HG03135 (cell line): ENCODE results near the gene TYRP1.
"Not testable (repeated sequence)": the region's sequence is repeated elsewhere in the genome, so short reads cannot be mapped to it uniquely, and the experiment has no call there.

ENCODE experiments used
- ATAC-seq: cut with Tn5 transposase; IDR thresholded peaks from one replicate; pipeline ENCODE4 v1.9.1; 2021; ENCODE audit warnings: mild to moderate bottlenecking, moderate library complexity; ENCODE audit not compliant: unreplicated experiment

The TYRP1 gene

DNA sequence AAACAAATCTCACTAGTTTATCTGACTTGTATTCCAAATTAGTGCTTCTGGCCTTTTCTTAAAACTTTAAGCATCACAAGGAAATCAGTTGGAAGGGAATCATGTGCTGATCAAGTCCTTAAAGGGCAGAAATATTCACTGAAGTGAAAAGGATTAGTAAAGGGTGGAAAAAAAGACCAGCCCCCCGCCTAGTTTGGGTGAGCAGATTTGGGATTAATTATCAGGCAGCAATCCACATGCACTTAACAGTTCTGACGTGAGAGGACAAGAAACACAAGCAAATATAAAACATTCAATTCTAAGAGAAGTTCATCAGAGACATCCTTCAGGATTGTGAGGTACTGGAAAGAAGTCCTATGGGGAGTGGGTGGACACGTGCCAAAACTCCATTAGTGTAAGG is at the start of gene TYRP1:
TSS of gene TYRP1 (plus strand) at position 245 of the 400 bp plus-strand sequence. CDS start 612 bp downstream, outside the sequence.
- ATAC-seq = no peak

GRCh38 chr9:12643686-12644085 is 49.5 kb upstream of the TYRP1 start:
- no peak for ATAC-seq

- no peak for ATAC-seq
Measured at GRCh38 chr9:12648925-12649324, 44.3 kb upstream of the TYRP1 start.

- ATAC-seq = no peak
Measured at GRCh38 chr9:12651125-12651524, 42.1 kb upstream of the TYRP1 start.

GRCh38 chr9:12652973-12653372 is 40.2 kb upstream of the TYRP1 start:
- ATAC-seq = no peak

- ATAC-seq = no peak
Measured at GRCh38 chr9:12656803-12657202, 36.4 kb upstream of the TYRP1 start.

DNA sequence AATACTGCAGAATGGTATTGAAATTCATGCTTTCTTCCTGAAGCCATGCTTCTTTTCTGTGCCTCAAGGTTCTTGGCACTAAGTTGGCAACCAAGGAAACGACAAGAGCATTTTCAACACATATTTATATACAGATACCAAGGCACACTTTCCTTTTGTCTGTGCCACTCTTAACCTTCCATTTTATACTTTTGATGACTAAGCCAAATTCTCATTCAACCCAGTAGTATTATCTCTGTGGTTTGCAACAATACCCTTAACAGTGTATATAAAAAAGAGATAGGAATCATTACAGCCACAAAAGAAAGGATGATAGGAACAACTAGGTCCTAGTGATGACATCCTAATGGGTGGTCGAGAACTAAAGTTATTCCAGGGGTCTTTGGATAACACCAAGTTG is 36.0 kb upstream of the TYRP1 start:
- ATAC-seq = no peak

DNA sequence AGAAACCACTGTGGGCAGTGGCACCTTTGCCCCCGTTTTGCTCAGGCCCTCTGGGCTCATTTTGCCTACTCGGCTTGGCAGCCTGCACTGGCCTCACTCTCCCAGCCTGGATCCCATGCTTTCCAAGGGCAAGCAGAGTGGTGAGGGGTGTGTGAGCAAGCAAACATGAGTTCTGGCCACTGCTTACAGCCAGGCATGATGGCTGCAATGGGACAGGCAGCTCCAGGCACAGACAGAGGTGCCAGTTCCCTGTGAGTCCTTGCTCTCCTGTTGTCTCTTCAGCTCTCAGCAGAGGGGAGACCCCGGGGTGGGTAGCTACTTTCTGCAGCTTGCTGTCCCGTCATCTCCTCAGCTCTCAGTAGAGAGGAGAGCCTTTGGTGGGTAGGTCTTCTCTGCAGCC is 35.2 kb upstream of the TYRP1 start:
- ATAC-seq = no peak

GRCh38 chr9:12658531-12659209 is 34.5 kb upstream of the TYRP1 start:
- ATAC-seq = no peak

GRCh38 chr9:12659220-12659619 is 34.0 kb upstream of the TYRP1 start:
- no peak for ATAC-seq

DNA sequence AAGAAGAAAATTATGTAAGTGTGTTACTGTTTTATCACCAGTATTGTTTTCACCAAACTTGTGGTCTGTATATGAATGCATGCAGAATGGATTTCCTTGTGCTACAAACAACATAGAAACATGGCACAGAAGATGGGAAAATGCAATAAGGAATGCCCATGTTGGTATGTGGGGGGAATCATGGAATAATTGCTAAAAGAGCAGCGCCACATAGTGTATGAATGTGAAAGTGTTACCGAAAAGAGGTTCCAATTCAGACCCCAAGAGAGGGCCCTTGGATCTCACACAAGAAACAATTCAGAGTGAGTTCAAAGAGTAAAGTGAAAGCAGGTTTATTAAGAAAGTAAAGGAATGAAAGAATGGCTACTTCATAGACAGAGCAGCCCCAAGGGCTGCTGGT is 26.4 kb upstream of the TYRP1 start:
- ATAC-seq = no peak

DNA sequence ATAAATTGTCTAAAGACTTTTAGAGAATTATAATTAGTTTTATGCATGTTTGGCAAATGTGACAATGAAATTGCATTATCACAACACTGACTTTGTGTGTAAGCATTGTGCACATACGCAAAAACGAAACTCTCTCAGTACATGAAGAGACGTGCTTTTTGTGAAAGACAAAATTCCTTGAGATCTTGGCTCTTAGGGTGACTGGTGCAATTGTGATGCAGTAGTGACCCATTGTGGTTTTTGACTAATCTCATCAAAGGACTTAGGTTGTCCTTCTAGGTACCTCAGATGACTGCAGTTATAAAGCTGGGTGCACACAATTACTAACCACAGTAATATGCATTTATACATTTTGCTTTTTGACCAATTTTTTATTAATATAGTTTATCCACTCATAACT is 25.3 kb upstream of the TYRP1 start:
- ATAC-seq = no peak

DNA sequence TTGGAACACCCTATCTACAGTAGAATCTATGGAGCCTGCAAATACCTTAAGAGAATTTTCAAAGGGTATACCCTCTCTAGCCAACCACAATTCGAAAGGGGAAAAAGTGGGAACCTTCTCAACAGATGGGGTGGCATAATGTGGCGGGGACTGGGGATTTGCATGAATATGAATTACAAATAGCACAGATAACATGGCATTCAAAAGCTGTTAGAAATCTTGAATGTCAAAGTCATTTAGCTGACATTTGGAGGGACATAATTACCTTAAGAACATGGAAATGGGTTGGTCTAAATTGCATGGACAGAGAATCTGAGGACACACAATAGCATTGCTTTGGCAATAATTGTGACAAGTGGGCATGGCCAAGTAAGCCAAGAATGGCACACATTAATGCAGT is 23.2 kb upstream of the TYRP1 start:
- ATAC-seq = no peak

DNA sequence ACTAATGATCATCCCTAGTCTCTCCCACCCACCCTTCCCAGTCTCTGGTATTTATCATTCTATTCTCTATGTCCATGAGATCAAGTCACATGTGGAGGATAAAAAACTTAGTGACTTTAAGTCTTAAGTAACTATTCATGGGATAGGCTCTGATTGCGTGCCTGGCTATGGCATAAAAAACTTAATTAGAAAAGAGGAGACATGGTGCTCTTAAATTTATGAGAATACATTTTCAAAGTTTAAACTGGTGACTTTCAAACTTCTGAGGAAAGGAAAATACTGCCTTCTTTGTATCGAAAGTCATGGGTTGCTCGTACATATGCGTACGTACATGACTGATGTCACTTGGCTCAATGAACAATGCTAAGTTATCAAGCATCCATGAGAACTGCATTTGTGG is 18.2 kb upstream of the TYRP1 start:
- ATAC-seq = no peak

- not testable (repeated sequence) for ATAC-seq
Measured at GRCh38 chr9:12677462-12678126, 15.6 kb upstream of the TYRP1 start.

GRCh38 chr9:12680341-12680740 is 12.8 kb upstream of the TYRP1 start:
- ATAC-seq = no peak

DNA sequence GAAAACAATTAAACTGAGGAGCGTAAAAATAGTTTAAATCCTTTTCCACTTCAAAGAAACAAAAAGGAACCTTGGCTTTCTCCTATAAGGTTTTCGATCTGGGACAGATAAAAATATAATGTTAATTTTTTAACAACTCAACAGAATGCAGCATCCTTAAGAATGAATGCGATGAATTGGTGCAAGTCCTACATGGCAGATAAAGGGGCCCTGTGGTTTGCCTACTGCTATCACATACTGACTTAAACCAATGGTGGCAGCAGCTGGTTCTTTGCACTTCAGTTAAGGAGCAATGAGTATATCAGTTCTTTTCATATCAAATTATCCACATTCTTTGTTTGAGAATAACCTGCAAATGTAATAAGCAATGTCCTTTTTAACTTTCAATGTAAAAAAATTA is 12.4 kb upstream of the TYRP1 start:
- no peak for ATAC-seq

DNA sequence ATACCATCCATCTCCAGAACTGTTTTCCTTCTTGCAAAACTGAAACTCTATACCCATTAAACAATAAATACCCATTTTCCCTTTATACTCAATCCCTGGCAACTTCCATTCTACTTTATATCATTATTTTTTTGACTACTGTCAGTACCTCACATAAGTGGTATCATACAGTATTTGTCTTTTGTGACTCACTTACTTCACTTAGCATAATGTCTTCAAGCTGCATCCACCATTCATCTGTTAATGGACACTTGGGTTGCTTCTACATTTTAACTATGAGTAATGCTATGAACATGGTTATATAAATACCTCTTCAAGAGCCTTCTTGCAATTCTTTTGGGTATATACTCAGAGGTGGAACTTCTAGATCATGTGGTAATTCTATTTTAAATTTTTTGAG is 11.6 kb upstream of the TYRP1 start:
- ATAC-seq = no peak

DNA sequence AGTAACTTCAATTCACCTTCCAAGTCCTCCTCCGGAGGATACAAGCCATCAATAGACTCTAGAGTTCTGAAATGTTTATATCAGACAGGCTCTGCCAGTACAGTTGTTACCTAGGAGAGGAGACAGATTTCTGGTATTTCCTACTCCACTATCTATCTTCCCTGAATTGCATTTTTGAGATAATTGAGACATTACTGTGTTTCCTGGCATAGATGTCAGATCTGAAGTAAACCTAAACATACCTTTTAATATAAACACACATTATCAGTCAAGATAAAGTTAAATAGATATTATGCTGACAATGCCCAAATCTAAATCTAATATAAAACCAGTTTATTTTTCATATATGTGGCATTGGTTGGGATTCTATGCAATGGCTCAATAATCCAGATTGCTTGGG is 8.2 kb upstream of the TYRP1 start:
- no peak for ATAC-seq

- no peak for ATAC-seq
Measured at GRCh38 chr9:12689233-12689632, 4.0 kb upstream of the TYRP1 start.

GRCh38 chr9:12694013-12694412 is 828 bp downstream of the TYRP1 start:
- no peak for ATAC-seq

DNA sequence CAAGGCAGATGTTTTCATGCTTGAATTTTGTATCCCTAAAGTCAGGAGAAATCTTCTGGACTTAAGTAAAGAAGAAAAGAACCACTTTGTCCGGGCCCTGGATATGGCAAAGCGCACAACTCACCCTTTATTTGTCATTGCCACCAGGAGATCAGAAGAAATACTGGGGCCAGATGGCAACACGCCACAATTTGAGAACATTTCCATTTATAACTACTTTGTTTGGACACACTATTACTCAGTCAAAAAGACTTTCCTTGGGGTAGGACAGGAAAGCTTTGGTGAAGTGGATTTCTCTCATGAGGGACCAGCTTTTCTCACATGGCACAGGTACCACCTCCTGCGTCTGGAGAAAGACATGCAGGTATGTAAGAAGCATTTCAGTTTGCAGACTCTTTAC is 2.3 kb downstream of the TYRP1 start:
- no peak for ATAC-seq
